Lower leg skin (tissue), 3 donors: ENCODE measurements around the gene EFHC1.

ENCODE experiments used
- POLR2A ChIP-seq, 2 donors: fragments of 450-650 bp; IDR thresholded peaks; one replicate each; pipeline ENCODE4 v1.6.1; 2016 to 2017; ENCODE audit warnings: antibody characterized with exemption in 2 of 2, mild to moderate bottlenecking in 1 of 2, moderate library complexity in 1 of 2
- TF ChIP-seq, protein P1 (sequence below), 3 donors: fragments of 450-650 bp; IDR thresholded peaks; one replicate each; pipeline ENCODE4 v1.5.1; 2016; ENCODE audit warnings: antibody characterized with exemption in 3 of 3, mild to moderate bottlenecking in 3 of 3, moderate library complexity in 2 of 3

DNA sequence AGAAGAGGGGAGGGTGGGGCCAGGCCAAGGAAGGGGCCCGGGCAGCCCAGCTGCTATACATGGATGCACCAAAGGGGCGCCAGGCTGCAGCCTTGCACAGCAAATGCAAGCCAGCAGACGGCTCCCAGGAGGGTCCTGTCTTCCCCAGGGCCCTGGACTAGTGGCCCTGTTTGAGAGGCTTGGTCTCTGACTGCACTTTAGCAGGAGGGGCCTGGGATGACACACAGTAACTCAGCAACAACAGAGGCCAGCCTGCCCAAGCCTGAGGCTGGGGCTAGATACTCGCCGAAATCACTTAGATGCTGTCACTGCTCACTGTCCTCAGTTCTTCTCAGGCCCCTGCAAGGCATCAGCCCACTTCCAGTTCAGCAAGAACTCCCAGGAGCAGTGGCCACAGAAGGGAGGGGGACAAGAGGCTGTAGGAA lies 83.2 kb downstream of the EFHC1 start:
- TF ChIP-seq, protein P1, sequence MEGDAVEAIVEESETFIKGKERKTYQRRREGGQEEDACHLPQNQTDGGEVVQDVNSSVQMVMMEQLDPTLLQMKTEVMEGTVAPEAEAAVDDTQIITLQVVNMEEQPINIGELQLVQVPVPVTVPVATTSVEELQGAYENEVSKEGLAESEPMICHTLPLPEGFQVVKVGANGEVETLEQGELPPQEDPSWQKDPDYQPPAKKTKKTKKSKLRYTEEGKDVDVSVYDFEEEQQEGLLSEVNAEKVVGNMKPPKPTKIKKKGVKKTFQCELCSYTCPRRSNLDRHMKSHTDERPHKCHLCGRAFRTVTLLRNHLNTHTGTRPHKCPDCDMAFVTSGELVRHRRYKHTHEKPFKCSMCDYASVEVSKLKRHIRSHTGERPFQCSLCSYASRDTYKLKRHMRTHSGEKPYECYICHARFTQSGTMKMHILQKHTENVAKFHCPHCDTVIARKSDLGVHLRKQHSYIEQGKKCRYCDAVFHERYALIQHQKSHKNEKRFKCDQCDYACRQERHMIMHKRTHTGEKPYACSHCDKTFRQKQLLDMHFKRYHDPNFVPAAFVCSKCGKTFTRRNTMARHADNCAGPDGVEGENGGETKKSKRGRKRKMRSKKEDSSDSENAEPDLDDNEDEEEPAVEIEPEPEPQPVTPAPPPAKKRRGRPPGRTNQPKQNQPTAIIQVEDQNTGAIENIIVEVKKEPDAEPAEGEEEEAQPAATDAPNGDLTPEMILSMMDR (IDR thresholded peaks at IDR 0.05) = no peak
- no peak for TF ChIP-seq POLR2A (IDR thresholded peaks at IDR 0.05)
